PC-3 (cell line): ENCODE data around the gene RARA.

Experiments used
- CTCF ChIP-seq: fragments of 300-600 bp; sonication (generic); conservative IDR thresholded peaks from 2 replicates; pipeline ENCODE4 v1.5.1; 2017; ENCODE audit warnings: antibody characterized with exemption, low read depth, mild to moderate bottlenecking, low read length
- EZH2phosphoT487 ChIP-seq: fragments of 300-600 bp; sonication (generic); IDR thresholded peaks from 2 replicates; pipeline ENCODE4 v1.6.1; 2018; ENCODE audit warnings: mild to moderate bottlenecking, antibody characterized with exemption, low read length, borderline replicate concordance

GRCh38 chr17:40362696-40363110 lies 53.7 kb downstream of the RARA start:
- TF ChIP-seq CTCF = peak; percentile 66
- no peak for TF ChIP-seq EZH2phosphoT487
